Hepatocyte (in vitro differentiated cells): ENCODE measurements around the gene KBTBD6.

Experiments
- EZH2 ChIP-seq: fragments of 200-600 bp; sonication (generic); IDR thresholded peaks from 2 replicates; pipeline ENCODE4 v1.6.1; 2016; ENCODE audit warnings: antibody characterized with exemption, mild to moderate bottlenecking, borderline replicate concordance
- EZH2phosphoT487 ChIP-seq: fragments of 200-600 bp; sonication (generic); IDR thresholded peaks from one replicate; pipeline ENCODE4 v1.6.1; 2018; ENCODE audit warnings: antibody characterized with exemption, mild to moderate bottlenecking, low read depth, moderate library complexity; ENCODE audit not compliant: unreplicated experiment, severe bottlenecking

DNA sequence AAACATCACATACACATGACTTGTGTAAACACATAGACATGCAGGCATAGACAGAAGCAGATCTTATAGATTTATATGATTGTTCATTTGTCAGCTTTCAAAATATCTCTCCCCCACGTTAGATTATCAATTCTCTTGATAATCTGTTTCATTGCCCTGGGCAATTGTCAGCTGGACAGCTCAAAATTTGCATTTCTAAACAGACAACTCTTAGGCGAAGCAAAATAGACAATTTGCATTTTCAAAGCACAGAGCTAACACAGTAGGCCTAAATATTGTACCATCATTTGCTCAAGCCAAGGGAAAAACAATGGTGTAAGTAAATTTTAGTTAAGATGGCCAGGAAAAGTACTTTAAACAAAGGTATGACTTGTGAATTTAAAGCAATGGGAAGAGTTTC is 24.0 kb upstream of the KBTBD6 start:
- TF ChIP-seq EZH2 (no peak), EZH2phosphoT487 (no peak)
